Hepatocyte (in vitro differentiated cells): ENCODE measurements around the gene SHISAL2A. TPM values are rescaled to one million over a fixed set of nuclear protein-coding genes. Genes with fewer than 3 reads are reported as not detected.

Experiments used
- DNase-seq: peaks from one replicate; pipeline ENCODE4 v3.0.0-alpha.2; 2016; ENCODE audit warnings: low spot score
- H2AFZ ChIP-seq: fragments of 200-600 bp; sonication (generic); 2 replicates; pipeline ENCODE4 v1.6.0; 2016; ENCODE audit warnings: antibody characterized with exemption, mild to moderate bottlenecking
- H3K27ac ChIP-seq: fragments of 200-600 bp; sonication (generic); 2 replicates; pipeline ENCODE4 v1.5.1; 2016; ENCODE audit warnings: mild to moderate bottlenecking
- H3K27me3 ChIP-seq: fragments of 200-600 bp; sonication (generic); 2 replicates; pipeline ENCODE4 v1.6.1; 2016
- H3K36me3 ChIP-seq: fragments of 200-600 bp; sonication (generic); replicated peaks from 2 replicates; pipeline ENCODE4 v1.5.1; 2016; ENCODE audit warnings: low read depth; ENCODE audit not compliant: insufficient read depth
- H3K4me1 ChIP-seq: fragments of 200-600 bp; sonication (generic); 2 replicates; pipeline ENCODE4 v1.5.1; 2016; ENCODE audit warnings: mild to moderate bottlenecking, moderate library complexity; ENCODE audit not compliant: insufficient read depth
- H3K4me2 ChIP-seq: fragments of 200-600 bp; sonication (generic); 2 replicates; pipeline ENCODE4 v1.6.0; 2016
- H3K4me3 ChIP-seq: fragments of 200-600 bp; sonication (generic); 2 replicates; pipeline ENCODE4 v1.5.1; 2016; ENCODE audit warnings: mild to moderate bottlenecking
- H3K79me2 ChIP-seq: fragments of 200-600 bp; sonication (generic); 2 replicates; pipeline ENCODE4 v1.6.0; 2017; ENCODE audit warnings: mild to moderate bottlenecking
- H3K9me2 ChIP-seq: fragments of 200-600 bp; sonication (generic); replicated peaks from 2 replicates; pipeline ENCODE4 v1.6.0; 2017; ENCODE audit warnings: mild to moderate bottlenecking; ENCODE audit not compliant: insufficient read depth
- H3K9me3 ChIP-seq: fragments of 200-600 bp; sonication (generic); 2 replicates; pipeline ENCODE4 v1.5.1; 2016; ENCODE audit warnings: low read depth, mild to moderate bottlenecking
- H4K20me1 ChIP-seq: fragments of 200-600 bp; sonication (generic); 2 replicates; pipeline ENCODE4 v1.6.0; 2016; ENCODE audit warnings: mild to moderate bottlenecking; ENCODE audit not compliant: insufficient read depth, poor library complexity, severe bottlenecking
- CTCF ChIP-seq: fragments of 200-600 bp; sonication (generic); IDR thresholded peaks from 2 replicates; pipeline ENCODE4 v1.5.1; 2016; ENCODE audit warnings: antibody characterized with exemption, mild to moderate bottlenecking; ENCODE audit not compliant: poor library complexity
- EZH2 ChIP-seq: fragments of 200-600 bp; sonication (generic); IDR thresholded peaks from 2 replicates; pipeline ENCODE4 v1.6.1; 2016; ENCODE audit warnings: antibody characterized with exemption, mild to moderate bottlenecking, borderline replicate concordance
- EZH2phosphoT487 ChIP-seq: fragments of 200-600 bp; sonication (generic); IDR thresholded peaks from one replicate; pipeline ENCODE4 v1.6.1; 2018; ENCODE audit warnings: antibody characterized with exemption, mild to moderate bottlenecking, low read depth, moderate library complexity; ENCODE audit not compliant: unreplicated experiment, severe bottlenecking
- WGBS: methylation state at CpG from one replicate; pipeline ENCODE4 v1.1.6; 2016; ENCODE audit warnings: low lambda C conversion rate; ENCODE audit errors: missing lambda C conversion rate; 5-methylcytosine and 5-hydroxymethylcytosine counted together
- polyA plus RNA-seq: library from polyadenylated mRNA; unstranded; fragments of >200 nt; fragmentation: Nextera tagmentation; extraction: Ambion mirVana; gene quantifications from 2 replicates; pipeline ENCODE4 v1.2.1, GENCODE V29; 2016
- total RNA-seq: library from RNA; depleted of rRNA; stranded (reverse); fragments of >200 nt; gene quantifications from 2 replicates; pipeline ENCODE4 v1.2.3, GENCODE V29; 2014

The SHISAL2A gene
- total and polyA plus RNA-seq, 2 experiments from 2014 or later, result 0.47 to 0.89 TPM

DNA sequence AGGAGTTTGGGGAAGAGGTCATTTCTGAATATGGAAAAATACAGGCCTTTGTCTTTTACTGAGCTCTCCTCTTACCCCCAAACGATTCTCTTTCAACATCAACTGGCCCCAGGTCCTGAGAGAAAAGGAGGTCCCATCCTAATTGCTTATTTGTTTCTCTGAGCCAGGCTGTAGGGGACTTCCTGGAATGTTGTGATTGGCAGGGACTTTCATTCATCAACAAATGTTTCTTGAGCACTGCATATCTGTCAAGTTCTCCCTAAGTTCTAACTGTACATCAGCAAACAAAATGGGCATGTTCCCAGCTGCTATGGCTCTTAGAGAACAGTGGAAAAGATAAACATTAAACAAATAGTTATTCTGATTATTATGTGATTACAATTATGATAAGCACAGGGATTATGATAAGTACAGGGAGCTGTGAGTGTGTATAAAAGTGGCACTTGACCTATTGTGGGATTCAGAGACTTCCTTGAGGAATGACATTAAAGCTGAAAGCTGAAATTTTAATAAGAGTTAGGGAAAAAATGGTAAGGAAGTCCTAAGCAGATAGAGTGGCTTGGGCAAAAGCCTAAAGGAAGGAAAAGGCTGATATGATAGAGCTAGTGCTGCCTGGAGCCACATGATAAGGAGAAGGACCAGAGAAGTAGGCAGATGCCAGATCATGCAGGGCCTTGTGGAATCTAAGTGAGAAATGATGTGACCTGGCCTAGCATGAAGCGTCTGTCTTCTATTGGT, 19.2 kb upstream of the SHISAL2A start:
- Histone ChIP-seq H3K4me2 (no peak overlapping the region), H3K9me3 (no peaks in the 10 kb centered on the region), H3K4me1 (no peaks in the 10 kb centered on the region), H2AFZ (no peak overlapping the region), H4K20me1 (no peaks in the 10 kb centered on the region), H3K27ac (no peak overlapping the region), H3K9me2 (no peaks in the 10 kb centered on the region), H3K27me3 (no peaks in the 10 kb centered on the region), H3K36me3 (no peaks in the 10 kb centered on the region), H3K4me3 (no peak overlapping the region), H3K79me2 (no peaks in the 10 kb centered on the region)
- TF ChIP-seq EZH2phosphoT487 (no peak), EZH2 (no peak), CTCF (no peak)
- WGBS, result 52% methylated on average over 2 of the region's 2 CpGs
- no peak for DNase-seq

- H2AFZ ChIP-seq, result no peak overlapping the region
- 92% methylated on average over 3 of the region's 5 CpGs for whole genome bisulfite sequencing
- no peaks in the 10 kb centered on the region for H4K20me1 ChIP-seq
- TF ChIP-seq EZH2, result no peak
- no peak for TF ChIP-seq CTCF
- TF ChIP-seq EZH2phosphoT487, result no peak
- no peak overlapping the region for H3K4me3 ChIP-seq
- H3K4me1 ChIP-seq, result no peaks in the 10 kb centered on the region
- H3K9me3 ChIP-seq, result no peaks in the 10 kb centered on the region
- H3K27ac ChIP-seq, result no peak overlapping the region
- H3K27me3 ChIP-seq, result no peaks in the 10 kb centered on the region
- no peaks in the 10 kb centered on the region for H3K36me3 ChIP-seq
- H3K79me2 ChIP-seq, result no peaks in the 10 kb centered on the region
- no peaks in the 10 kb centered on the region for H3K9me2 ChIP-seq
- no peak for DNase-seq
- no peak overlapping the region for H3K4me2 ChIP-seq
Measured at GRCh38 chr1:52614671-52615070, 18.3 kb upstream of the SHISAL2A start.

DNA sequence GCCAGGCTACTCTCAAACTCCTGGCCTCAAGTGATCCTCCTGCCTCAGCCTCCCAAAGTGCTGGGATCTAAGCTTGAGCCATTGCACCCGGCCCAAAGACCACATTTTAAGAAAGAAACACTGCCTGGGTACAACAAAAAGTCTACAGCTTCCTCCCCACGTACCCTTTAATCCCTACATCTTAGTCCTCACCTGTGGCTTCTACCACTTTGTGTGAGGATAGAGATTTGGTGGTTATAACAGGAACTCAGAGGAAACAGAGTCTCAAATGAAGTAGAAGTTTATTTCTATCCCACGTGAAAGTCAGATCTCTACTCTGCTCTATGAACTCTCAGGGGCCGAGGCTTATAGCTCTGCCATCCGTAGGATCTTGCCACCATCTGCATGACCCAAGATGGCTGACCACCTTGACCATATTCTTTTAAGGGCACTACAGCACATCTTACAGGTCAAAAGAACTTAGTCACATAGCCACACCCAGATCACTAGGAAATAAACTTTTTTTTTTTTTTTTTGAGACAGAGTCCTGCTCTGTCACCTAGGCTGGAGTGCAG, 17.4 kb upstream of the SHISAL2A start:
- no peaks in the 10 kb centered on the region for H3K36me3 ChIP-seq

More for the DNA sequence above, 17.4 kb upstream of the SHISAL2A start:
- Histone ChIP-seq H3K27me3 (no peaks in the 10 kb centered on the region), H3K4me1 (no peaks in the 10 kb centered on the region), H2AFZ (no peak overlapping the region), H3K9me3 (no peaks in the 10 kb centered on the region), H3K79me2 (no peaks in the 10 kb centered on the region), H3K9me2 (no peaks in the 10 kb centered on the region), H4K20me1 (no peaks in the 10 kb centered on the region), H3K4me2 (no peak overlapping the region), H3K27ac (no peak overlapping the region), H3K4me3 (no peak overlapping the region)
- DNase-seq, result no peak
- WGBS, result 74% methylated on average over 5 of the region's 5 CpGs
- TF ChIP-seq CTCF, result no peak
- TF ChIP-seq EZH2, result no peak
- TF ChIP-seq EZH2phosphoT487, result no peak
